CD14-positive monocyte (primary cell): Measurements from ENCODE around the gene ZNF408. TPM values are rescaled to one million over a fixed set of nuclear protein-coding genes. Genes with fewer than 3 reads are reported as not detected.
A peak's percentile ranks its signal among the peaks of the same experiment; 100 is the strongest.

Source experiments
- DNase-seq, 3 donors: peaks; one replicate each; pipeline ENCODE4 v3.0.0-alpha.2; 2011 to 2022
- H2AFZ ChIP-seq: 2 replicates; pipeline ENCODE4 v1.6.0; 2012; ENCODE audit warnings: mild to moderate bottlenecking, low read depth, low read length, inconsistent platforms; ENCODE audit not compliant: insufficient read depth, poor library complexity, severe bottlenecking
- H3K27ac ChIP-seq, 2 donors: 1 replicate in 1 of 2; 2 replicates in 1 of 2; pipeline ENCODE4 v1.5.1; 2012 to 2013; ENCODE audit warnings: low read length in 2 of 2, control low read depth in 1 of 2, inconsistent platforms in 1 of 2, low read depth in 1 of 2, mild to moderate bottlenecking in 1 of 2
- H3K27me3 ChIP-seq, 2 donors: one replicate each; pipeline versions ENCODE4 v1.6.0 to v1.6.1; 2011 to 2013; ENCODE audit warnings: low read length in 2 of 2; ENCODE audit not compliant: control insufficient read depth in 2 of 2, insufficient read depth in 2 of 2
- H3K36me3 ChIP-seq, 2 donors: replicated peaks in 1 of 2; 1 replicate in 1 of 2; 2 replicates in 1 of 2; pipeline versions ENCODE4 v1.5.1 to v1.6.1; 2012 to 2013; ENCODE audit warnings: low read length in 2 of 2, control low read depth in 1 of 2, inconsistent platforms in 1 of 2, mild to moderate bottlenecking in 1 of 2; ENCODE audit not compliant: insufficient read depth in 2 of 2, control insufficient read depth in 1 of 2
- H3K4me1 ChIP-seq, 2 donors: 1 replicate in 1 of 2; 2 replicates in 1 of 2; pipeline versions ENCODE4 v1.5.1 to v1.6.1; 2012 to 2013; ENCODE audit warnings: low read length in 2 of 2, control low read depth in 1 of 2, inconsistent platforms in 1 of 2, mild to moderate bottlenecking in 1 of 2, moderate library complexity in 1 of 2; ENCODE audit not compliant: insufficient read depth in 2 of 2, control insufficient read depth in 1 of 2
- H3K4me2 ChIP-seq: replicated peaks from 2 replicates; pipeline ENCODE3; 2012; ENCODE audit warnings: low read length, moderate library complexity, mild to moderate bottlenecking; ENCODE audit not compliant: poor library complexity, severe bottlenecking; ENCODE audit errors: extremely low read depth
- H3K4me3 ChIP-seq, 3 experiments: fragments of 200-600 bp in 1 of 3; sonication (generic) in 1 of 3; replicated peaks in 1 of 3; 1 replicate in 2 of 3; 2 replicates in 1 of 3; pipeline ENCODE4 v1.5.1; 2011 to 2013; ENCODE audit warnings: low read length in 3 of 3, mild to moderate bottlenecking in 3 of 3, control low read depth in 2 of 3, low read depth in 2 of 3, inconsistent platforms in 1 of 3, moderate library complexity in 1 of 3
- H3K79me2 ChIP-seq: 2 replicates; pipeline ENCODE4 v1.6.0; 2012; ENCODE audit warnings: mild to moderate bottlenecking, control low read depth, inconsistent platforms, low read length, moderate library complexity; ENCODE audit not compliant: insufficient read depth
- H3K9ac ChIP-seq: 2 replicates; pipeline ENCODE4 v1.6.0; 2017; ENCODE audit warnings: low read length, mild to moderate bottlenecking; ENCODE audit not compliant: insufficient read depth, poor library complexity, severe bottlenecking
- H3K9me3 ChIP-seq, 2 donors: replicated peaks in 1 of 2; 1 replicate in 1 of 2; 2 replicates in 1 of 2; pipeline versions ENCODE4 v1.5.1 to v1.6.1; 2012 to 2013; ENCODE audit warnings: low read length in 2 of 2, control low read depth in 1 of 2; ENCODE audit not compliant: control insufficient read depth in 1 of 2, insufficient read depth in 1 of 2
- H4K20me1 ChIP-seq: 2 replicates; pipeline ENCODE4 v1.6.0; 2012; ENCODE audit warnings: mild to moderate bottlenecking, low read length, control low read depth, moderate library complexity; ENCODE audit not compliant: insufficient read depth
- H3K27ac Mint-ChIP-seq, 7 donors: one replicate each; pipeline ENCODE4 v1.8.0; 2020; ENCODE audit warnings: mild to moderate bottlenecking in 7 of 7, mixed read lengths in 7 of 7, moderate library complexity in 6 of 7, inconsistent platforms in 2 of 7
- H3K27me3 Mint-ChIP-seq, 3 donors: one replicate each; pipeline ENCODE4 v1.8.0; 2021 to 2022; ENCODE audit warnings: low read depth in 3 of 3, mild to moderate bottlenecking in 3 of 3, mixed read lengths in 3 of 3, moderate library complexity in 3 of 3, inconsistent platforms in 1 of 3
- H3K36me3 Mint-ChIP-seq, 2 donors: one replicate each; pipeline ENCODE4 v1.8.0; 2020; ENCODE audit warnings: mixed read lengths in 2 of 2, inconsistent platforms in 1 of 2, mild to moderate bottlenecking in 1 of 2
- H3K4me1 Mint-ChIP-seq: one replicate; pipeline ENCODE4 v1.8.0; 2020; ENCODE audit warnings: mild to moderate bottlenecking, mixed read lengths
- H3K4me3 Mint-ChIP-seq, 2 donors: one replicate each; pipeline ENCODE4 v1.8.0; 2020; ENCODE audit warnings: mild to moderate bottlenecking in 2 of 2, mixed read lengths in 2 of 2, moderate library complexity in 1 of 2
- H3K9me3 Mint-ChIP-seq, 7 donors: one replicate each; pipeline ENCODE4 v1.8.0; 2020 to 2022; ENCODE audit warnings: mixed read lengths in 7 of 7, mild to moderate bottlenecking in 6 of 7, moderate library complexity in 6 of 7, inconsistent platforms in 2 of 7
- CTCF ChIP-seq: fragments of 200-600 bp; IDR thresholded peaks from one replicate; pipeline ENCODE4 v1.8.0; 2022; ENCODE audit warnings: antibody characterized with exemption, mild to moderate bottlenecking
- WGBS: methylation state at CpG from one replicate; pipeline ENCODE4 v1.1.5; 2013; ENCODE audit warnings: missing lambda C conversion rate; ENCODE audit not compliant: insufficient coverage; 5-methylcytosine and 5-hydroxymethylcytosine counted together
- intact Hi-C, 2 donors: fragments of 100-400 bp; cut with micrococcal nuclease; formaldehyde crosslinking; loops; one replicate each; pipeline versions ENCODE4 v1.15.0 to v1.15.1; 2023
- polyA plus RNA-seq, 3 donors: library from polyadenylated mRNA; depleted of rRNA in 1 of 3; unstranded in 2 of 3; stranded (reverse) in 1 of 3; fragments of 300-500 nt in 2 of 3; fragments of >200 nt in 1 of 3; fragmentation: Illumina TruSeq in 2 of 3; gene quantifications; 1 replicate in 2 of 3; 2 replicates in 1 of 3; pipeline ENCODE4 v1.2.3, GENCODE V29; 2012 to 2021
- small RNA-seq: library from RNA; depleted of rRNA; stranded (forward); fragments of <200 nt; gene quantifications from one replicate; pipeline ENCODE3, GENCODE V24; 2012; ENCODE audit warnings: low read depth; ENCODE audit not compliant: insufficient read length

Gene ZNF408
- polyA plus RNA-seq, 3 donors = 4.1 to 4.5 (median 4.2) TPM

- peaks cover 0 to 1% (median 0%) of the 10 kb centered on the region in 3 donors for H3K27me3 Mint-ChIP-seq
- H3K4me3 ChIP-seq = no peak overlapping the region
- no peaks in the 10 kb centered on the region for H3K4me1 Mint-ChIP-seq
- H3K4me3 Mint-ChIP-seq = no peak overlapping the region
- H3K27ac Mint-ChIP-seq = no peak overlapping the region
- intact Hi-C loops = no loop called here
- H3K27ac ChIP-seq = no peak overlapping the region
- no peaks in the 10 kb centered on the region for H3K9me3 ChIP-seq
- no peaks in the 10 kb centered on the region for H3K4me1 ChIP-seq
- no peak overlapping the region for H2AFZ ChIP-seq
- no CpG with 5 or more reads among the region's 3 CpGs for WGBS
- no peaks in the 10 kb centered on the region for H3K9me3 Mint-ChIP-seq
- no peaks in the 10 kb centered on the region for H3K79me2 ChIP-seq
- peaks cover 86 to 100% of the 10 kb centered on the region in 2 donors for H3K36me3 ChIP-seq
- peaks cover 86 to 97% of the 10 kb centered on the region in 2 donors for H3K36me3 Mint-ChIP-seq
- H4K20me1 ChIP-seq = no peaks in the 10 kb centered on the region
- no peak for DNase-seq
- no peak overlapping the region for H3K9ac ChIP-seq
- H3K27me3 ChIP-seq = no peaks in the 10 kb centered on the region
- H3K4me2 ChIP-seq = no peak overlapping the region
- no peak for TF ChIP-seq CTCF
These were observed 45.2 kb downstream of the ZNF408 start for GRCh38 chr11:46745995-46746394.

GRCh38 chr11:46747150-46747549, 46.3 kb downstream of the ZNF408 start:
- no peaks in the 10 kb centered on the region for H4K20me1 ChIP-seq
- no peaks in the 10 kb centered on the region for H3K9me3 Mint-ChIP-seq
- no peak overlapping the region for H3K4me3 ChIP-seq
- H3K4me1 Mint-ChIP-seq = no peaks in the 10 kb centered on the region
- H3K27ac ChIP-seq = no peak overlapping the region
- H3K27me3 ChIP-seq = no peaks in the 10 kb centered on the region
- H3K79me2 ChIP-seq = no peaks in the 10 kb centered on the region
- peak overlapping the region in 1 of 7 donors; percentile 31 for H3K27ac Mint-ChIP-seq
- H3K27me3 Mint-ChIP-seq = peaks cover 0 to 1% (median 0%) of the 10 kb centered on the region in 3 donors
- no peaks in the 10 kb centered on the region for H3K4me1 ChIP-seq
- 100% methylated on average over 3 of the region's 6 CpGs for WGBS
- no peak overlapping the region for H2AFZ ChIP-seq
- no peak for DNase-seq
- intact Hi-C loops = no loop called here
- no peak overlapping the region for H3K4me2 ChIP-seq
- H3K9me3 ChIP-seq = no peaks in the 10 kb centered on the region
- H3K9ac ChIP-seq = no peak overlapping the region
- no peak for TF ChIP-seq CTCF
- peaks cover 84 to 98% of the 10 kb centered on the region in 2 donors for H3K36me3 ChIP-seq
- H3K36me3 Mint-ChIP-seq = peaks cover 83 to 94% of the 10 kb centered on the region in 2 donors
- no peak overlapping the region for H3K4me3 Mint-ChIP-seq

Small RNA genes lying within 50 kb of the gene (small RNA-seq; reads per million reads assigned to genes)
- gene MIR5582 = 4.0 reads per million, percentile 39 among the genes with 10 or more reads in this experiment

Other genes starting within 250 kb of the ZNF408 start
- 1 to 10 TPM; 2.1 to 6.1 (median 3.8) TPM for gene AMBRA1, start 107.0 kb upstream of the ZNF408 start, polyA plus RNA-seq
- gene HARBI1, start 83.8 kb upstream of the ZNF408 start, polyA plus RNA-seq = 1 to 10 TPM; 2.1 to 4.4 (median 2.1) TPM
- gene ATG13, start 83.5 kb upstream of the ZNF408 start, polyA plus RNA-seq = 10 to 100 TPM; 33.7 to 55.5 (median 51.2) TPM
- gene ARHGAP1, start 412 bp upstream of the ZNF408 start, polyA plus RNA-seq = 10 to 100 TPM; 31.6 to 59.3 (median 44.1) TPM
- gene F2, start 18.2 kb downstream of the ZNF408 start, polyA plus RNA-seq = not detected
- gene CKAP5, start 145.2 kb downstream of the ZNF408 start, polyA plus RNA-seq = 10 to 100 TPM in 1 of 3 donors, 1 to 10 TPM in 2; 6.4 to 10.2 (median 7.9) TPM
- gene LRP4, start 217.5 kb downstream of the ZNF408 start, polyA plus RNA-seq = not detected
- 1 to 10 TPM; 4.5 to 6.5 (median 5.9) TPM for gene CSTPP1, start 235.7 kb downstream of the ZNF408 start, polyA plus RNA-seq